ENCODE data around the gene TTC7B.

TTC7B gene

GRCh38 chr14:90785876-90786450, 30.3 kb downstream of the TTC7B start:
- no peak for TF ChIP-seq ZFX (IDR thresholded peaks at IDR 0.05)
- TF ChIP-seq CTCF (conservative IDR thresholded peaks at IDR 0.05), result no peak
- no peak overlapping the region for H3K27ac ChIP-seq

GRCh38 chr14:90785471-90785870, 30.8 kb downstream of the TTC7B start:
- no peak overlapping the region for H3K27ac ChIP-seq
- TF ChIP-seq ZFX (IDR thresholded peaks at IDR 0.05), result no peak
- no peak for TF ChIP-seq CTCF (conservative IDR thresholded peaks at IDR 0.05)

- TF ChIP-seq CTCF (conservative IDR thresholded peaks at IDR 0.05), result no peak
- no peak for TF ChIP-seq ZFX (IDR thresholded peaks at IDR 0.05)
- no peak overlapping the region for H3K27ac ChIP-seq
Observed at GRCh38 chr14:90784621-90785270, 31.5 kb downstream of the TTC7B start.

GRCh38 chr14:90783344-90783743, 32.9 kb downstream of the TTC7B start:
- TF ChIP-seq ZFX (IDR thresholded peaks at IDR 0.05) (no peak), CTCF (conservative IDR thresholded peaks at IDR 0.05) (no peak)
- no peak overlapping the region for H3K27ac ChIP-seq

GRCh38 chr14:90782892-90783291, 33.3 kb downstream of the TTC7B start:
- no peak for TF ChIP-seq ZFX (IDR thresholded peaks at IDR 0.05)
- no peak for TF ChIP-seq CTCF (conservative IDR thresholded peaks at IDR 0.05)
- no peak overlapping the region for H3K27ac ChIP-seq

GRCh38 chr14:90781876-90782275, 34.4 kb downstream of the TTC7B start:
- no peak for TF ChIP-seq ZFX (IDR thresholded peaks at IDR 0.05)
- no peak for TF ChIP-seq CTCF (conservative IDR thresholded peaks at IDR 0.05)

GRCh38 chr14:90781344-90781761, 34.9 kb downstream of the TTC7B start:
- TF ChIP-seq ZFX (IDR thresholded peaks at IDR 0.05) (no peak), CTCF (conservative IDR thresholded peaks at IDR 0.05) (no peak)
- no peak overlapping the region for H3K27ac ChIP-seq

More at GRCh38 chr14:90781876-90782275, 34.4 kb downstream of the TTC7B start:
- no peak overlapping the region for H3K27ac ChIP-seq

All from C4-2B (cell line).